HL-60/S4 (cell line): ENCODE measurements around the gene SNX19.

Source experiments
- in situ Hi-C: fragments of 300-500 bp; cut with MboI; formaldehyde crosslinking; loops from 2 replicates; pipeline ENCODE4 v1.14.3; 2022; ENCODE audit warnings: low sequenced_read_pairs

SNX19 gene

DNA sequence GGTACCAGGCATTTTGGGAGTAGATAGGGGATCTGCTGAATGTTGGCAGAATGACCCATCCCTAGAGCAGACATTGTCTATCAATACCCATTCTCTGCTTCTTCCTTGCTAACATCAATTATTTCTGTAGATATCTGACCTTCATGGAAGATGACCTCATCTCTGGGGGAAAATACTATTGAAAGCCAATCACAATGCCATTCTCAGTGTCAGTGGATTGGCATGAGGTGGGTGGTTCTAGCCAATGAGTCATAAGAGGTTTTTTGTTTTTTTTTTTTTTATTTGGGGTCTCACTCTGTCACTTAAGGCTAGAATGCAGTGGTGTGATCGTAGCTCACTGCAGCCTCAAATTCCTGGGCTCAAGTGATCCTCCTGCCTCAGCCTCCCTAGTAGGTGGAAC, 42.5 kb downstream of the SNX19 start:
- in situ Hi-C loops = loop anchor here (25.0 kb wide), 1 partner anchor 661 kb away; no protein-coding TSS in a partner anchor

DNA sequence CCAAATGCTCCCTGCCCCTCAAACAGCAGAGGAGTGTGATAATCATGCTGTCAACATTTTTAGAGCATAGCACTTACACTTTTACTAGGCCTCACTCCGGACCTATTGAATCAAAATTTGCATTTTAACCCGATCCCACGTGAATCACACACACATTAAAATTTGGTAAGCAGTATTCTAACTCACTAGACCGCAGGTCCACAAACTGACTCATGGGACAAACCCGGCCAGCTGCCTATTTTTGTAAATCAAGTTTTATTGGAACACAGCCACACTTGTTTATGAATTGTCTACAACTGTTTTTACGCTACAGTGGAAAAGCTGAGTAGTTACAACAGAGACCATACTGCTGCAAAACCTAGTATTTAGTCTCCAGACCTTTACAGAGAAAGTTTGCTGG, 43.3 kb downstream of the SNX19 start:
- in situ Hi-C loops = loop anchor here (25.0 kb wide), 1 partner anchor 661 kb away; no protein-coding TSS in a partner anchor

GRCh38 chr11:130872513-130872912, 43.8 kb downstream of the SNX19 start:
- in situ Hi-C loops = loop anchor here (25.0 kb wide), 1 partner anchor 660 kb away; no protein-coding TSS in a partner anchor

GRCh38 chr11:130872102-130872501, 44.2 kb downstream of the SNX19 start:
- in situ Hi-C loops = loop anchor here (25.0 kb wide), 1 partner anchor 660 kb away; no protein-coding TSS in a partner anchor

- in situ Hi-C loops = loop anchor here (25.0 kb wide), 1 partner anchor 659 kb away; no protein-coding TSS in a partner anchor
Measured at GRCh38 chr11:130871616-130872015, 44.7 kb downstream of the SNX19 start.

- in situ Hi-C loops = loop anchor here (10.0 to 25.0 kb wide), 2 partner anchors 444 to 657 kb away; partner anchors contain the start of gene ADAMTS8
Measured at GRCh38 chr11:130868721-130869390, 47.4 kb downstream of the SNX19 start.

DNA sequence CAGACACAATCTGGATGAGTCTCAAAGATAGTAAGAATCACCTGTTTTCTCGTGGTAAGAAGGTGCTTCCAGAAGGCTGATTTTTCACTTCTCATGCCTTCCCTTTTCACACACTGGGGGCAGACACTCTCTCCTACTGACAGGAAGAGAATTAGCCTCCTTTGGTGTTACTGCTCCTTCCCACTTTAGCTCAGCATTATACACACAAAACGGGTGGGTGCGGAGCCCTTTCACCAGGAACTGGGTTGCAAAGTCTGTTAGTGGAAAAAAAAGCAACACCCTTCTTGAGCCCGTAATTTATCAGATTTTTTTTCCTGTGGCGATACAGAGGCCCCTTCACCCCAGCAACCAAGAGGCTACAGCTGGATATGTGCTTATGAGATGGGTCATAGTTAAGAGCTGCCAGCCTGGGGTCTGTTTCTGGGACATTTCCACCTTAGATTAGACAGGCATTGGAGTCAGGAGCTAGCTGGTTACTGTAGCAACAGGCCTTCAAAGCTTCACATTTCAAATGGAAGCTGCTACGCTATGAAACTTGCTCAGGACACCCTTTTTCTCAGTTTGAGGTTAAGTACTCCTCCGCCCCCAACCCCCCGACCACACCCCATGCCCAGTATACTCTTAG, 48.1 kb downstream of the SNX19 start:
- in situ Hi-C loops = loop anchor here (10.0 to 25.0 kb wide), 2 partner anchors 443 to 656 kb away; partner anchors contain the start of gene ADAMTS8

GRCh38 chr11:130866831-130867230, 49.4 kb downstream of the SNX19 start:
- in situ Hi-C loops = loop anchor here (10.0 to 25.0 kb wide), 2 partner anchors 442 to 655 kb away; partner anchors contain the start of gene ADAMTS8

- in situ Hi-C loops = loop anchor here (10.0 to 25.0 kb wide), 2 partner anchors 441 to 653 kb away; partner anchors contain the start of gene ADAMTS8
Measured at GRCh38 chr11:130865774-130866114, 50.5 kb downstream of the SNX19 start.

DNA sequence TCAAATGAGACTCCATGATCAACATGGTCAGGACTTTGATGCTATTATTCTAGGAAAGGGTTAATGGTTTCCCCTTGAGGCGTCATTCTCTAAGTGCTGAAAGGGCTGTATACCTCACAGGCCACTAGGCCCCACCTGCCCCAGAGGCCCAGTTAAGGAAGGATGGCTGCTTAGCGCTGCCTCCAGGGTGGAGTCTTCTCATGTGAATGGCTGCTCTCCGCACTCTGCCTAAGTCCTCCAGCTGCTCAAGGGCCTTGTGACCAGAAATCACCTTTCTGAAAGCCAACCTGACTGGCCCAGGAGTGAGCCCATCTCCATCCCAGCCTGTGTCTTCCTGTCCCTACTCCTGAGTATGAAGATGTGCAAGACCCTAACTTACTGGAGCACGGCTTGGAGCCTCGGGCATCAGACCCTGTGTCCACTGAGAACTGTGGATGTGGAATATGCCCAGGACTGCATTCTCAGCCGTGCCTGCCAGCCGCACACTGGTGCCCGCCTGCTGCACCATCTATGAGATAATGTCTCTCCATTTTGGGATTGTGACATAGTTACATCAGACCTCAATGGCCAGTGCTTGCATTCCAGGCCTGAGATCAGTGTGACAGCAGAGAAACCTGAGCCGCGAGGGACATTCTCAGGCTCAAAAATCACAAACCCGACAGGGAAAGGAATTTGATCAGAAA, 51.0 kb downstream of the SNX19 start:
- in situ Hi-C loops = loop anchor here (10.0 to 25.0 kb wide), 2 partner anchors 440 to 653 kb away; partner anchors contain the start of gene ADAMTS8

DNA sequence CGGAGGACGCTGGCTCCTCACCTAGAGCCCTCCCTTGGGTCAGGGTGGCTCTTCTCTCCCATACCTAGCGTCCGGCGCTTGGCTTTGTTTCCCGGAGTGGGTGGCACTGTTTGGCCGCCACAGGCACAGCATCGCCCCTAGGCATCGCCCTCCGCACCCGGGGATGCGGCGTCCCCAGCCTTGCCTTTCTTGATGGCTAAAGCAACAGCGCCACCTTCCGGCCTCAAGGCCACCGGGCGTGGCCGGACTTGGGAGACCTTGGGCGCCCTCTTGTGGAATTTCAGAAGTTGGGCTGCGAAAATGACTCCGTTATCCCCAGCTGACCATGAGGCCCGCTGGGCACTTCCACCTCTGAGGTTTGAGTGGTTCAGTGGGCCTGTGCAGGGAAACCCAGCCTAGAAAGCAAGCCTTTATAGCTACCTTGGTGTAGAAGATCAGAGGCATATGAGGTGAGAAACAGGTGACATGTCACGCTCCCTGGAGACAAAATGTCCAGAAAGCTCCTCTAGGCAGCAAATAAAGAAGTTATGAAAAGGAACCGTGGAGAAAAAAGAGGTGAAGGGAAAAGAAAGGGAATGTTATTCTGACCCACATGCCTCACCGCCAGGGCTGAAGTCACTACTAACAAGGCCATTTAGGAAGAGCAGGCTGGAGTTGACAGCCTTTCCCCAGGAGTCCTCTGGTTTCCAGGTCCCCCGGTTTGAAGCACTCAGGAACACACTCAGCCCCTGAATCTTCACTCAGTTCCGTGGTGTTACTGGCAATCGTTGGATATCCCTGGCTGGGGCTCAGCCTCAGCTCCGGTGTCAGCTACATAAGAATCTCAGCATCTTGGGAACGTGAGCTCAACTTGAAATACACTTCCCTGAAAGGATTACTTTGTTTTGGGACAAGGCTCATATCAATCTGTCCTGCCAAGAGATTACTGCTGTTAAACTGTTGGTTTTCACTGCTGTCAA, 54.1 kb downstream of the SNX19 start:
- in situ Hi-C loops = loop anchor here (10.0 to 25.0 kb wide), 2 partner anchors 437 to 650 kb away; partner anchors contain the start of gene ADAMTS8

GRCh38 chr11:130861283-130861682, 55.0 kb downstream of the SNX19 start:
- in situ Hi-C loops = loop anchor here (10.0 to 25.0 kb wide), 2 partner anchors 436 to 649 kb away; partner anchors contain the start of gene ADAMTS8

DNA sequence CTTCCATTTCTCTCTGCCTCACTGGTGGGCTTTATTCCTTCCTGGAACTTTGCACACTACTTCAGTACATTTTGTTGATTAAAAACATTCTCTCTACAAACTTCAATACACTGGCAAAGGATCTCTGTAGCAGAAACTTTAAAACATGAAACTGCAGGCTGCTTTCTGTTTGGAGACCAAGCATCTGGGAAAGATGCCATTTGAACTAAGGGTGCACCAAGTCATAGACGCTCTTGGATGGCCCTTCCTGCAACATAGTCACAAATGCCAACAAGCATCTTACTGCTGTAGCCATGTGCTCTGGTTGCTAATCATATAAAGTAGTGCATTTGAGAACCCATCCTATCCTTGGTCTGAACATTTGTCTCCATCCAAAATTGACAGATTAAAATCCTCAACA, 56.4 kb downstream of the SNX19 start:
- in situ Hi-C loops = loop anchor here (10.0 to 25.0 kb wide), 2 partner anchors 435 to 648 kb away; partner anchors contain the start of gene ADAMTS8

DNA sequence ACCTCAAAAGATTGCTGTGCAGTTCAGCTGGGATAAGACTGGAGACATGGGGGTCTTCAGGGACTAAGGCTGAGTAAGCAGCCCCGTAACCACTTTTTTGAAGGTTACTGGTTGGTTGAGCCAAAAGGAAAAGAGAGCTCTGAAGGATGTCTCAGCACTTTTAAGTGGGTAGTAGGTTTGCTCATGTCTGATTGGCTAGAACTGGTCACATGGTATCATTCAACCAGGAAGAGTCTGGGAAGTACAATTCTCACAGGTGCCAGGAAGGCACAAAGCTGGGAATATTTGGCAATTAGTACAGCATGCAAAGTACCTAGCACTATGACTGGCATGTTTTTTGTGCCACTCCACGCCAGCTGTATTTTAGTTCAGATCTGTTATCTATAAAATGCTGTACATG, 58.1 kb downstream of the SNX19 start:
- in situ Hi-C loops = loop anchor here (25.0 kb wide), 1 partner anchor 646 kb away; no protein-coding TSS in a partner anchor

DNA sequence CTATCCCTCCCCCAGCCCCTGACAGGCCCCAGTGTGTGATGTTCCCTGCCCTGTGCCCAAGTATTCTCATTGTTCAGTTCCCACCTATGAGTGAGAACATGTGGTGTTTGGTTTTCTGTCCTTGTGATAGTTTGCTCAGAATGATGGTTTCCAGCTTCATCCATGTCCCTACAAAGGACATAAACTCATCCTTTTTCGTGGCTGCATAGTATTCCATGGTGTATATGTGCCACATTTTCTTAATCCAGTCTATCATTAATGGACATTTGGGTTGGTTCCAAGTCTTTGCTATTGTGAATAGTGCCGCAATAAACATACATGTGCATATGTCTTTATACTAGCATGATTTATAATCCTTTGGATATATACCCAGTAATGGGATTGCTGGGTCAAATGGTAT, 60.6 kb downstream of the SNX19 start:
- in situ Hi-C loops = loop anchor here (25.0 kb wide), 1 partner anchor 643 kb away; no protein-coding TSS in a partner anchor

- in situ Hi-C loops = loop anchor here (25.0 kb wide), 1 partner anchor 642 kb away; no protein-coding TSS in a partner anchor
Measured at GRCh38 chr11:130854483-130854882, 61.8 kb downstream of the SNX19 start.

DNA sequence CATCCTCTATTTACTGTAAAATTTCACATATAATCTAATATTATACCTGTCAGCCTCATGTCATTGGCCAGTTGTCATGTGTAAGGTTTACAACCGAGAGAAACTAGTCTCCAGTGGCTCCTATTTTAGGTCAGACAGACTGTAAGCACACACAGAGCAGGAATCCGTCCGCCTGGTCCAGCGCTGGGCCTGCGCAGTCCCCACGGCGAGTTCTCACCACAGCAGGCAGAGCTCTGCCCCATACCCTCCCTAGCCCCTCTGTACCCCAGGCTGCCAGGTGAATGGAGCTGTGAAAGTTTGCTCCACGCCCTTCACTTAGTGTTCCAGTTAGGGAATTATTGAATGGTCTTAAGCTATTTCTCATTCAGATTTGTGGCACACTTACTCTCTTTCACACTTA, 63.7 kb downstream of the SNX19 start:
- in situ Hi-C loops = loop anchor here (25.0 kb wide), 1 partner anchor 640 kb away; no protein-coding TSS in a partner anchor

DNA sequence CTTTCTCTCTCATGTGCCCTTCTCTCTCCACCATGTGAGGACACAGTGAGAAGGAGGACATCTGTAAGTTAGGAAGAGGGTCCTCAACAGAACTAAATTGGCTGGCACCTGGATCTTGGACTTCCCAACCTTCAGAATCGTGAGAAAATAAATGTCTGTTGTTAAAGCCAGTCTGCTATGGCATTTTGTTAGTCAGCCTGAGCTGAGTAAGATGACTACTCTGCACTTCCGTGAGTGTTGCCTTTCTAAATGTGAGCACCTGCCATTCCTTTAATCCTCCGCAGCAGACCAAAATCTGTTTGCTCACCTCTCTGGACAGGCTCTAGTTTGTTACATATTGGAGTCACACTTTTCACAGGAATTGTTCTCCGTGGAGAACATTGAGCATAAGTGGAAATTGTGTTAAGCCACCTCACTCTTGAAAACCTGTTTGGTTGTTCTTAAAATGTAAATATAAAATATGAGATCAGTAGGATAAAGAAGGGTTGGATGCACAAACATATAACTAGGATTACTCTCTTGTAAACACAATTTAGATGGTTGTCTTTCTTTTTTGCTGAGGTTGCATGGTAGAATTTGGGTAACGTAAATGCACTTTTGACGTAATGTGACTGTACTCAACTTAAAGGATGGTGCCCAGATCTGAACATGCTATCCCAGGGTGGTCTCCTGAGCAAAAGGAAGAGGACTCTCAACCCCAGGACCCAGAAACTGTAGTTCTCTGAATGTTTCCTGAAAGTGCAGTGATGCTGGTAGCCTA, 65.9 kb downstream of the SNX19 start:
- in situ Hi-C loops = loop anchor here (25.0 kb wide), 1 partner anchor 638 kb away; no protein-coding TSS in a partner anchor

DNA sequence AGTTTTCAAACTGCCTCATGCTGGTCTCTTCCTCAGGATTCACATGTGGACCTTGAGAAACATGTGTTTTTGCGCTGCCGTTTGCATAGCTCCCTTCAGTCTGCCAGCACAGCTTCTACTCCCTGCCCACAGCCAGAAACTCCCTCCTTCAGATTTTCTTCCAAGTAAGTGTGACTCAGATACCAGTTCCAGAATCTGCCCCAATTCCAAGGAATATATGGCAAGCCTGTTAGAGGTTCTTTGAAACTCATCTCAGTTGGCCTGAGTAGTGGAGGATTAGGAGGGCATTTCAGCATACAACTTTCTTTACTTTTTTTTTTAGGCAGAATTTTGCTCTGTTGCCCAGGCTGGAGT, 67.1 kb downstream of the SNX19 start:
- in situ Hi-C loops = no loop called here
